GM19043 (cell line): Measurements from ENCODE around the gene HYLS1.
"Not testable (repeated sequence)": the region's sequence is repeated elsewhere in the genome, so short reads cannot be mapped to it uniquely, and the experiment has no call there.

Experiments used
- ATAC-seq: cut with Tn5 transposase; IDR thresholded peaks from one replicate; pipeline ENCODE4 v1.9.1; 2021; ENCODE audit warnings: low read depth; ENCODE audit not compliant: unreplicated experiment

Gene HYLS1

DNA sequence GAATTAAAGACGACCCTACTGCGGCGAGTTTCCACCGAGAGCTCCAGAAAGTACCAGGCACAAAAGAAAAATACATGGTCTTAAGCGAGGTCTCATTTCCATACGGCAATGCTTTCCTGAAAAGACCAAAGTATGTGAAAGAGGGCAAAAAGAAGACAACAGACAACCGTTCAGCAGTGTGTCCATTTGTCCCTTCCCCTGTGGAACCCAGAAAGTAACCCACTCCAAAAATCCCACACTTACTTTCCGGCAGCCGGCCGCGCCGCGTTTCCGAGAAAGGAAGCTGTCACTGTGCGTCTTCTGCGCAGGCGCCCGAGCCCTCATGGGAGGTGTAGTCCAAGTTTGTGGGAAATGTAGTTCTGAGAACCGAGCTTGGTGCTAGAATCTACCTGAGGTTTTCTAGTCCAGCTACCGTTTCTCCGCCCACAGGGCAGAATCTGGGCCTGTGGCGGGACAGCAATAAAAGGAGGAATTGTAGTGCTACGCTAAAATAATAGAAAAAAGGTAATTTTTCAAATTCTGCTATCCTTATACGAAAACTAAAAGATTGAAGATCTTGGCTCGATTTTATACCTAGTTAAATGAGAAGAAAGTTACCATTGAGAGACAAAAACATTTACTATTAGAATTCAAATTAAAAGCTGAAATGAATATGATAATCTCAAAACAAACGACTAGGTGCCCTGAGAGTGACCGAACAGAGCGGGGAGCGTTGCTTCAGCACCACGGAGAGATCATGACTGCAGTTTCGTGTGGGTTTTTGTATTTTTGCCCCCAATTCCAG is 15.7 kb downstream of the HYLS1 start, which contains the start of gene PUS3:
Gene PUS3 (minus strand): TSS at position 280 of the 784 bp plus-strand sequence. CDS start 6,922 bp downstream, outside the sequence.
- ATAC-seq, result peak; percentile 99

DNA sequence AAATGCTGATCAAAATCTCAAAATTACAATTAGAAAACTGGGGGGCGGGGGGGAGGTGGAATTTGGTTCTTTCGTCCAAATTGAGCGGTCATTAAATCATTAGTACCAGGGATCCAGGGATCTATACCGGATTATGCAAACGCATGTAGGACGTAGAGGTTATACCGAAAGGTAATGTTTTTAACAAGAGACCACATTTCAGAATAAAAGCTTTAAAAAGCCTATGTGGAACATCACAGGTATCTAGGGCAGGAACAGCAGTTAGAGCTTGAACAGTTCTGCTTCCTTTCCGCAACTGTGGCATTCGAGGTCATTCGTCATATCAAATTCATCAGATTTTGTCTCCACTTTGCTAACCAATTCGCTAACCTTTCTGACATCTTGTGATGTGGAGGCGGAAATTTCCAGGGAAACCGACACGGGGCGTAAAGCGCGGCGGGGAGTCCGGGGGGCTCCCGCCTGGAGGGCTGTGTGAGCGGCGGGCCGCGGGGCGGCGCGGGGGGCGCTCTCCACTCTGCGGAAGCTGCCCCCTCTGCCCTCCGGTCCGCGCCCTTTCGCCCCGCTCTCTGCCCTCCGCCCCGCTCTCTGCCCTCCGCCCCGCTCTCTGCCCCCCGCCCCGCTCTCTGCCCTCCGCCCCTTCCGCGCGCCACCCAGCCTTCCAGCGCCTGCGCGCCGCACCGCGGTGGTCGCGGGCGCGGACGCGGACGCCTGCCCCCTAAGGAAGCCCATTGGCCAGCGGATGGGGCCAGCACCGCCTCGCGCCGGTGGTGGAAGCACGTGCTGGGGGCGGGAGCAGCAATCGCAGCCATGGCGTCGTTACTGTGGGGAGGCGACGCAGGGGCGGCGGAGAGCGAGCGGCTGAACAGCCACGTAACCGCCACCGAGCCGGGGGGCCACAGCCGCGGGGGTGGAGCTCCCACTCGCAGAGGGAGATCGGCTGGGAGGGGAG is 16.5 kb downstream of the HYLS1 start, which contains the start of gene DDX25:
Gene DDX25 (plus strand): TSS at position 798 of the 949 bp plus-strand sequence. CDS start 10 bp downstream, at position 808.
- ATAC-seq, result no peak

GRCh38 chr11:125904678-125905077 is 17.2 kb downstream of the HYLS1 start:
- ATAC-seq, result no peak

DNA sequence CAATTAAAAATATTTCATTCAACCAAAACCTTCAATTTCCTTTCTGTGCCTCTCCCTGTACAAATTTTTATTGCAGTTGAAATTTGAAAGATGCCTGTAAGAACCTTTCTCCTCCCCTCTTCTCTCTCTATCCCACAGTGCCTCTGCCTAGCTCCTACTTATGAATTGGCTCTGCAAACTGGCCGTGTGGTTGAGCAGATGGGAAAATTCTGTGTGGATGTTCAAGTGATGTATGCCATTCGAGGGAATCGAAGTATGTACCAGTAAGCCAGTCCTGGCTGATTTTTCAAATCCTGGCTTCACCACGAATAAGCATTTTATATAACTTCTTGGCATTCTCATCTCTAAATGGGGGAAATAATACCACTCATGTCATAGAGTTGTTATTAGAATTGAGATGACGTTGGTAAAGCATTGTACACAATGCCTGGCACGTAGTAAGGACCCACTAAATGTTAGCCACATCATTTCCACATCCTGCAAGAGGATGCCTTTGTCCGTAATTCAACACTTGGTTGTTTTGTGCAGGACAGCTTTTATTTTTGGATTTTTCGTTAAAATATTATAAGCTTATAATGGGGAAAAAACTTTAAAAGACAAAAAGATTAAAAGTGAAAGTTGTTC is 22.9 kb downstream of the HYLS1 start:
- ATAC-seq, result no peak

DNA sequence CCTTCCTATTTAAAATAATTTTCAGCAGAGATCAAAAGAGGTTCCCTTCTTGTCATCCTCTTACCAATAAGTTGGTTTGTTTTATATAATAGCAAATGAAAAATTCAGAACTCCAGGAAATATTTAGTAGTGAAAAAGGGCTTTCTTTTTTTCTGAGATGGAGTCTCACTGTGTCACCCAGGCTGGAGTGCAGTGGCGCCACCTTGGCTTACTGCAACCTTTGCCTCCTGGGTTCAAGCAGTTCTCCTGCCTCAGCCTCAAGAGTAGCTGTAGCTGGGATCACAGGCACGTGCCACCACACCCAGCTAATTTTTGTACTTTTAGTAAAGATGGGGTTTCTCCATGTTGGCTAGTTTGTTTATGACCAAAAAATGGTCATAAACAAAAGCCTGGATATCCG is 27.1 kb downstream of the HYLS1 start:
- ATAC-seq, result not testable (repeated sequence)

DNA sequence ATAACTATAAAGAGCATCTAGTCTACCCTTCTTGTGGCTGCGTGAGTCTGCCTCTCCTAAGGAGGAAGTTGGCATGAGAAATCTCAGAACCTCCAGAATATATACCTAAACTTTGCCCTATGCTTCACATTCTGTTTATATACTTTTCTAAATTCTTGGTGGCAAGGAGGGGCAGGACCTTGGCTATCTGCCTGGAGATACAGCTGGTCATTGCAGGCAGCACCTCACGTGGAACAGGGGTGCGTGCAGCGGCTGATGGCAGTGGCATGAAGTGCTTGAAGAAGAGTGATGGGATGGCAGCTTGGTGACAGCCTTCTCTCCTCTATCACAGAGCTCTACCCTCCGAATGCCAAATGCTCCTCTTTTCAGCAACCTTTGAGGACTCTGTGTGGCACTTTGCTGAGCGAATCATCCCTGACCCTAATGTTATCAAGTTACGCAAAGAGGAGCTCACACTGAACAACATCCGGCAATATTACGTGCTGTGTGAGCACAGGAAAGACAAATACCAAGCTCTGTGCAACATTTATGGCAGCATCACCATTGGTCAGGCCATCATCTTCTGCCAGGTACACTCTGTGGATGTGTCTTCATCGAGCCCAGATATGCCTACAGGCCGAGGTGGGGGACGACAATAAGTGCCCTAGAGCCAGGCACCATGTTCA is 29.3 kb downstream of the HYLS1 start:
- no peak for ATAC-seq

- ATAC-seq, result no peak
These were observed 30.8 kb downstream of the HYLS1 start for GRCh38 chr11:125918140-125918840.

GRCh38 chr11:125921042-125921441 is 33.6 kb downstream of the HYLS1 start:
- ATAC-seq, result no peak

DNA sequence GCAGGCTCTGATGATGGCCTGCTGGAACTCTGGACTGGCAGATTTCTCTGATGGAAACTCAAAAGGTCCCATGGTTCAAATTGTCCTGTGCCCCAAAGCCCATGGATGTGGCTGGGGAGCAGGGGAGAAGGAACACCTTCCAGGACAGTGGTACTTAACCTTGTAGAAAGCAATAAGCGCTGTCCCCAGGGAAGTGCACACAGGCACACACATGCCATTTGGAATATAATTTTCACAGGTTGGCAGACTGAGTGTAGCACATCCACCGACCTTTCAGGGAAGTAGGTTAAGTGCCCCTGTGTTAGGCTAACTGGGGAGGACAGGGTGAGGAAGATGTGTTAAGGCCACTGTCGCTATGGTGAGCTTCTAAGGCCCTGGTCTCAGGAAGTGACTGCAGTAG is 34.7 kb downstream of the HYLS1 start:
- ATAC-seq, result no peak

DNA sequence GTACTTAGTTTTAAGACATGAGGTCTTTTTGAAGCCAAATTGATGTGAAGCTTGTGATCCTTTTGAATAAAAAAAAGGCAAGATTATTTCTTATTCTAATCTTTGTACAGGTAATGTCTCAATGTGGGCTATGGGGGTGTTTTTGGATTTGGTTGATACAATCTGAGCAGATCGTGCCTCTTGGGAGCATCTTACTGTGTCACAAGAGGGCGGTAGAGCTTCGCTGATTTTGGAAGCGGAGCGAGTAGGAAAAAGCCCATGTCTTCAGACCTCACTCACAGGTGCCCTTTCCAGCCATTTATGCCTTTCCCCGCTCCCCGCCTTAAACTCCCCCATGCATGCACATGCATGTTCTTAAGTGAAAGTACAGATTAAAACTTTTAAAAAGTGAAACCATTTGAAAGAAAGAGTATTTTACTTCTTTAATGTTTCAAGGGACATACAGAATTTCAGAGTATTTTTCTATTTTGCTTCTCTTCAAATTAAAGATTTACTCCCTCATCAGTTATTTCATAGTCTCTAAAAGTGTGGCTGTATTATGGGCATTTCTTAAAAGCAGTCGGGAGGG is 35.6 kb downstream of the HYLS1 start:
- peak; percentile 72 for ATAC-seq

GRCh38 chr11:125923633-125924032 is 36.2 kb downstream of the HYLS1 start:
- ATAC-seq, result no peak

DNA sequence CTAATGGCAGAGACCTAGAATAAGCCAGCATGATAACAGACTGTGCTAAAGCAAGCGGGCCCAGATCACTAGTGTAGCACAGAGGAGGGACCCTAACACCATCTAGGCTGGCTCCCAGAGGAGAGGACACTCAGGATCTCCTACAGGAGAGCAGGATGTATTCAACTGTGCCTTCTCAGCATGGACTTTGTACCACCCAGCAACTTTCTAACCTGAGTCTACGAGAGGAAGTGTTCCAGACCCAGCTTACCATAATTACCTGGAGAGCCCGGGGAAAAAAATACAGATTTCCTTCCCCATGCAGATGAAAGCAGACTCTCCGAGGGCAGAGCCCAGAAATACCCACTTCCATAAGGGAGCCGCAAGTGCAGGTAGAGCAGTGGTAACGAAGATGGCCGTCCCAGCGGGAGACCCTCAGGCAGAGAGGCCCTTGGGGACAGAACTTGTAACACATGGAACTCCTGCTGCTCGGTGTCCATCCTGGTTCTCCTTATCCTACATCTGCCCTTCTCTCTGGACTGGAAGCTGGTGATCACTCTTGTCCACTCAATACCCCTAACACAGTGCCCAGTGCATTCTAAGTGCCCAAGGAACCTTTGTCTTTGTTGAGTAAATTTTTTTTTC is 37.0 kb downstream of the HYLS1 start:
- no peak for ATAC-seq

DNA sequence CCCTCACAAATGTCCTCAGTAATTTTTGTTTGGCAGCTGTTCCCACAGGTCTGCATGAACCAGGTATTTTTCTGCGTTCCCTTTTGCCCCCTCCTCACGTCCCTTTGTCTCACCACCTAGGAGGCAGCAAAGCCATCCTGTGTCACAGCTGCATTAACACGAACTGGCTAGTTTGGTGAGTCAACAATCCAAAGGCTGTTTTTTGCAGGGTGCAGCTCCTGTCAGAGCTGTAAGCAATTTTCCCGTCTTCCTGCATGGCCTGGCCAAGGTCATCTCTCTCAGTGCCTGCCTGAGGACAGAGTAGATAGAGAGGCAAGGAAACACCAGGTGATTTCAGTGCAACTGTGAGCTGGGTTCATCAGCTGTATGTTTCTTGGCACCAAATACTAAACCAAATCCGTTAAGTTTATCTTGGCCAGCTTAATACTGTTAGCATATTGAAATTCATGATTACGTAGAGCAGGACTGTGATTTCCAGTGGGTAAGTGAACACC is 37.8 kb downstream of the HYLS1 start:
- ATAC-seq, result no peak

- no peak for ATAC-seq
These were observed 38.3 kb downstream of the HYLS1 start for GRCh38 chr11:125925804-125926203.

DNA sequence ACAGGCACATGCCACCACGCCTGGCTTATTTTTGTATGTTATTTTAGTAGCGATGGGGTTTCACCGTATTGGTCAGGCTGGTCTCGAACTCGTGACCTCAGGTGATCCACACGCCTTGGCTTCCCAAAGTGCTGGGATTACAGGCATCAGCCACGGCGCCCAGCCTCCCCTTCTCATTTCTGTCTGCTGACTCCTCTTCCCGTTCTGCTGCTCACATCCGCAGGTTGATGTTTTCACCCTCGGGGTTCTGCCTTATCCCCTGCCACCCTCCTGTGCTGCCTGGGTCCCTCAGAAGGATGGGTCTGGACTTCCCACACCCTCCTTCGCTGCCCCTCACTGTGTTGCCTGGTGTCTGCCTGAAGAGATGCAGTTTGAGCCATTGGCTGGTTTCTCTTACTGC is 39.2 kb downstream of the HYLS1 start:
- ATAC-seq, result no peak

DNA sequence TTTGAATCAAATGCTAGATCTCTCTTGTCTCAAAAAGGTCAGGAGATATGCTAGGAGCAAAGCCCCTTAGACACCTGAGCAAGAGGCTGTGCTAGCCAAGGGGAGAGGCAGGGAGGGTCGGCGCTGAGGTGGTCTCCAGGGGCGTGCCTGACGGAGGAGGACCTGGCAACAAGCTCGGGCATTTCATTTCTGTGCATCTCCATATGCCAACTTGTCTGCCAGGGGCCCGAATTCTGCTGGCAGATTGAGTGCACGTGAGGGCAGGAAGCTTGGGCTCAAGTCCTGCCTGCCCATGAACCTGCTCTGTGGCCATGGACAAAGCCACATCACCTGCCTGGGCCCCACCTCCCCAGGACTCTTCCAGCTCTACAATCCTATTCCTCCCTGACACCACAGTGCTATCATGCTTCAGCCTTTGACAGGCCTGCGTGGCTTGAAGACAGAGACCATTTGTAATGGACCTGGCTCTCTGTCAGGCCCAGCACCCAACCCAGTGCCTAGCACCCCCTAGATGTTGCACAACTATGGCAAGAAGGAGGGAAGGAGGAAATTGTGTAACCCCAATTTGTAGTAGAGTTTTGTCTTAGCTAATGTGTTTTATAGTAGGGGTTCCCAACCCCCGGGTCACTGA is 42.1 kb downstream of the HYLS1 start:
- ATAC-seq, result no peak

- no peak for ATAC-seq
These were observed 42.6 kb downstream of the HYLS1 start for GRCh38 chr11:125930076-125930450.

- no peak for ATAC-seq
These were observed 43.6 kb downstream of the HYLS1 start for GRCh38 chr11:125931116-125931515.
